Adrenal gland (tissue), 5 donors: ENCODE data around the gene COL23A1.

Experiments used
- POLR2A ChIP-seq, 2 donors: fragments of 450-650 bp; IDR thresholded peaks; one replicate each; pipeline ENCODE4 v1.6.1; 2017; ENCODE audit warnings: antibody characterized with exemption in 2 of 2, mild to moderate bottlenecking in 2 of 2, moderate library complexity in 1 of 2
- TF ChIP-seq, protein P1 (sequence below), 6 experiments: fragments of 450-650 bp in 4 of 6; fragments of 200-600 bp in 2 of 6; sonication (generic) in 1 of 6; IDR thresholded peaks; 1 replicate in 5 of 6; 2 replicates in 1 of 6; pipeline versions ENCODE4 v1.5.1 to v1.8.0; 2016 to 2021; ENCODE audit warnings: antibody characterized with exemption in 6 of 6, mild to moderate bottlenecking in 2 of 6, moderate library complexity in 1 of 6
- donor health status: DM: no; HTN: no; CAD: no.

DNA sequence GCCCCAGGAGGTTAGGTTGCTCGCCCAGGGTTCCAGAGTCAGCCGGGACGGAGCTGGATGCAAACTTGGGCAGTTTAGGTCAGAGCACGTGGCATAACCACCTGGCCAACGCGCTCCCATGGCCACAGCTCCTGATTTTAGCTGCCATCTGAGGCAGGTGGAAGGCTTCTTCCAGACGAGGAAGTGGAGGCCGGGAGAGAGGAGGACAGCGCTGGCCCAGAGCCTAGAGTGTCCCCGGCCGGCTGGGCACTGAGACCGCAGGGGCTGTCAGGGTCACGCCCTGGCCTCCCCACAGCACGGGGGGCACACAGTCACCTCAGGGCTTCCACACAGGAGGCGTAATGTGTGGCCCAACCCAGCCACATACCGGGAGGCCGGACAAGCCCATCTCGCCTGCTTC is 341.4 kb downstream of the COL23A1 start:
- TF ChIP-seq, protein P1, sequence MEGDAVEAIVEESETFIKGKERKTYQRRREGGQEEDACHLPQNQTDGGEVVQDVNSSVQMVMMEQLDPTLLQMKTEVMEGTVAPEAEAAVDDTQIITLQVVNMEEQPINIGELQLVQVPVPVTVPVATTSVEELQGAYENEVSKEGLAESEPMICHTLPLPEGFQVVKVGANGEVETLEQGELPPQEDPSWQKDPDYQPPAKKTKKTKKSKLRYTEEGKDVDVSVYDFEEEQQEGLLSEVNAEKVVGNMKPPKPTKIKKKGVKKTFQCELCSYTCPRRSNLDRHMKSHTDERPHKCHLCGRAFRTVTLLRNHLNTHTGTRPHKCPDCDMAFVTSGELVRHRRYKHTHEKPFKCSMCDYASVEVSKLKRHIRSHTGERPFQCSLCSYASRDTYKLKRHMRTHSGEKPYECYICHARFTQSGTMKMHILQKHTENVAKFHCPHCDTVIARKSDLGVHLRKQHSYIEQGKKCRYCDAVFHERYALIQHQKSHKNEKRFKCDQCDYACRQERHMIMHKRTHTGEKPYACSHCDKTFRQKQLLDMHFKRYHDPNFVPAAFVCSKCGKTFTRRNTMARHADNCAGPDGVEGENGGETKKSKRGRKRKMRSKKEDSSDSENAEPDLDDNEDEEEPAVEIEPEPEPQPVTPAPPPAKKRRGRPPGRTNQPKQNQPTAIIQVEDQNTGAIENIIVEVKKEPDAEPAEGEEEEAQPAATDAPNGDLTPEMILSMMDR (IDR thresholded peaks at IDR 0.05) = no peak
- no peak for TF ChIP-seq POLR2A (IDR thresholded peaks at IDR 0.05)
